A204.1 (cell line): ENCODE results near the gene JADE2.
A peak's percentile ranks its signal among the peaks of the same experiment; 100 is the strongest.
"Not testable (repeated sequence)": the region's sequence is repeated elsewhere in the genome, so short reads cannot be mapped to it uniquely, and the experiment has no call there.

Experiments used
- FAIRE-seq: peaks from 2 replicates; lab custom pipeline; 2012; peaks lifted over from hg19 to GRCh38; lab: Jason Lieb, UNC

JADE2 gene

GRCh38 chr5:134552301-134552700 lies 26.8 kb downstream of the JADE2 start:
- FAIRE-seq = no peak

- FAIRE-seq = not testable (repeated sequence)
Measured at GRCh38 chr5:134552716-134553115, 27.2 kb downstream of the JADE2 start.

GRCh38 chr5:134553821-134554267 lies 28.4 kb downstream of the JADE2 start:
- FAIRE-seq = no peak

- FAIRE-seq = no peak
Measured at GRCh38 chr5:134554319-134555222, 29.1 kb downstream of the JADE2 start.

- FAIRE-seq = no peak
Measured at GRCh38 chr5:134555223-134555889, 29.9 kb downstream of the JADE2 start.

- no peak for FAIRE-seq
Measured at GRCh38 chr5:134555890-134556311, 30.4 kb downstream of the JADE2 start.

- FAIRE-seq = not testable (repeated sequence)
Measured at GRCh38 chr5:134556588-134556987, 31.1 kb downstream of the JADE2 start.

GRCh38 chr5:134556994-134557393 lies 31.5 kb downstream of the JADE2 start:
- no peak for FAIRE-seq

GRCh38 chr5:134559672-134560071 lies 34.2 kb downstream of the JADE2 start:
- FAIRE-seq = no peak

GRCh38 chr5:134560698-134561097 lies 35.2 kb downstream of the JADE2 start:
- FAIRE-seq = no peak

GRCh38 chr5:134561871-134562296 lies 36.4 kb downstream of the JADE2 start:
- FAIRE-seq = peak; percentile 32

- no peak for FAIRE-seq
Measured at GRCh38 chr5:134563221-134563620, 37.8 kb downstream of the JADE2 start.

- no peak for FAIRE-seq
Measured at GRCh38 chr5:134563962-134564361, 38.5 kb downstream of the JADE2 start.

- no peak for FAIRE-seq
Measured at GRCh38 chr5:134564396-134564795, 38.9 kb downstream of the JADE2 start.

GRCh38 chr5:134565791-134566740 lies 40.6 kb downstream of the JADE2 start:
- FAIRE-seq = no peak

- FAIRE-seq = no peak
Measured at GRCh38 chr5:134566741-134567221, 41.3 kb downstream of the JADE2 start.

- FAIRE-seq = no peak
Measured at GRCh38 chr5:134567641-134568336, 42.3 kb downstream of the JADE2 start.

- no peak for FAIRE-seq
Measured at GRCh38 chr5:134568337-134568700, 42.8 kb downstream of the JADE2 start.

GRCh38 chr5:134568761-134569695 lies 43.6 kb downstream of the JADE2 start:
- FAIRE-seq = no peak

GRCh38 chr5:134569758-134570364 lies 44.4 kb downstream of the JADE2 start:
- FAIRE-seq = no peak
